ENCODE data around the gene CCDC90B. TPM values are rescaled to one million over a fixed set of nuclear protein-coding genes. Genes with fewer than 3 reads are reported as not detected.

CCDC90B gene
- total RNA-seq, 1 experiment from 2014 or later: 51.2 TPM

DNA sequence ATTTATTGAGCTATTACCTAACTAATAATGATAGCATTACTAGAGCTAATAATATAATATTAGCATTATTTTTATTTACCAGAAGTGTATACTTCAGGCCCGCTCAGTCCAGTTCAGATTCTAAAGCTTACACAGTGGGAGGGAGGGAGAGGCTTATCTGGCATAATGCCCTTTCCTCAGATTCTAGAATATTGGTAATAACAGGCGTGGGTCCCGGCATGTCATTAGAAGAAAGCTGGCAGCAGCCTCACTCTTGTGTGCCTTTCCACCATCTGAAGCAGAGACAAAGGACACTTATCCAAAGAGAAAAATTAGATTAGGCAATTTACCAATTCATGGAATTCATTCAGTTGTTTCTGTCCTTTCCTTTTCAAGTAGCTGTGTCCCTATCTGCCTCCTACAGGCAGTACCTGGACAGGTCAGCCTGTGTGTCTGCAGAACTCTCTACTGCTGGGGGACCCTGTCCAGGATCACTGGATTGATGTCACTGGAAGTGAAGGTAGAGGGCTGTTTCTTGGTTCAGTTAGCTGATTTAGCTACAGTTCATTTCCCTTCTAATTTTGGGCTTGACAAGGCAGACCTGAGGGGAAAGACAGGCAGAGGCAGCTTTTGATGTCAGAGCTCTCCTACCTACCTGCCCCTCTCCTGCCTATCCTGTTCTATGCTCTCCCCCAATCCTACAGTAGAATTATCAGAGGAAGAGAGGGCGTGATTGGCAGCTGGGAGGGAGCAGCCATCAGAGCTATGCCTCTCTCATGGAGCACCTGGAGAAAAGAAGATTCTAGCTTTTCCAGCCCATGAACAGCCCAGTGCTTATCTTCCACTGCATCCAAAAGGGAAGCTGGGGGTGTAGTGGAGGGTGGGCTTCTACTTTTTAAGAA, 20.3 kb upstream of the CCDC90B start:
- H3K27me3 ChIP-seq (replicated peaks; ENCODE audit: insufficient read depth, low read depth, low read length, poor library complexity): no peaks in the 10 kb centered on the region
- no TSS peak for BruUV-seq (replicated peaks)

DNA sequence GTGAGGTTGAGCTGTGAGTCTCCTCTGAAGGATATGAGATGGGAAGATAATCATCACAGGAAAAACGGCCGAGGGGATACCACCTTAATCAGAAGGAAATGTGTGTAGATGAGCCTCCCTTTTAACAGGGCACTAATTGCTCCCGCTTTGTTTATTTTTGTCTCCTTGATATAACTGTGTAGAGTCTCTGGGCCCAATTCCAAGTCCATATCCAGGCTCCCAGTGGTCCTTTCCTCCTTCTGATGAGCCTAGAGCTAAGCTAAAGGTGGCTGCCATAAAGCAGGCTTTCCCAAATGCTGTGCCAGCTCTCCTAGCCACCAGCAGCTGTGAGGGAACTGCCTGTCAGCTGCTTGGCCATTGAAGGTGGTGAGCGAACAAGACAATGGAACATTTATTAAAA, 17.1 kb upstream of the CCDC90B start:
- ChIA-PET POLR2A (ENCODE audit: low non-redundant PET) (interaction anchor here (0.6 kb wide), 1 partner anchor 56 kb away, joined by 4 read pairs; no protein-coding TSS in a partner anchor), CTCF (interaction anchor here (2.5 kb wide), 1 partner anchor 10 kb away, joined by 6 read pairs; no protein-coding TSS in a partner anchor)
- Histone ChIP-seq H3K27ac (ENCODE audit: low read depth, low read length, poor library complexity, severe bottlenecking) (no peak overlapping the region), H3K4me1 (ENCODE audit: insufficient read depth, low read length, poor library complexity, severe bottlenecking) (peaks cover 7% of the 10 kb centered on the region), H3K9me3 (ENCODE audit: low read depth, low read length, poor library complexity, severe bottlenecking) (no peaks in the 10 kb centered on the region), H3K4me3 (ENCODE audit: low read depth, low read length, poor library complexity, severe bottlenecking) (no peak overlapping the region), H3K36me3 (ENCODE audit: insufficient read depth, low read length, poor library complexity, severe bottlenecking) (no peaks in the 10 kb centered on the region), H3K27me3 (replicated peaks; ENCODE audit: insufficient read depth, low read depth, low read length, poor library complexity) (no peaks in the 10 kb centered on the region)
- intact Hi-C loops (cut with micrococcal nuclease; ENCODE audit: unreplicated experiment): no loop called here
- no TSS peak for BruUV-seq (replicated peaks)
- TF ChIP-seq, protein P1, sequence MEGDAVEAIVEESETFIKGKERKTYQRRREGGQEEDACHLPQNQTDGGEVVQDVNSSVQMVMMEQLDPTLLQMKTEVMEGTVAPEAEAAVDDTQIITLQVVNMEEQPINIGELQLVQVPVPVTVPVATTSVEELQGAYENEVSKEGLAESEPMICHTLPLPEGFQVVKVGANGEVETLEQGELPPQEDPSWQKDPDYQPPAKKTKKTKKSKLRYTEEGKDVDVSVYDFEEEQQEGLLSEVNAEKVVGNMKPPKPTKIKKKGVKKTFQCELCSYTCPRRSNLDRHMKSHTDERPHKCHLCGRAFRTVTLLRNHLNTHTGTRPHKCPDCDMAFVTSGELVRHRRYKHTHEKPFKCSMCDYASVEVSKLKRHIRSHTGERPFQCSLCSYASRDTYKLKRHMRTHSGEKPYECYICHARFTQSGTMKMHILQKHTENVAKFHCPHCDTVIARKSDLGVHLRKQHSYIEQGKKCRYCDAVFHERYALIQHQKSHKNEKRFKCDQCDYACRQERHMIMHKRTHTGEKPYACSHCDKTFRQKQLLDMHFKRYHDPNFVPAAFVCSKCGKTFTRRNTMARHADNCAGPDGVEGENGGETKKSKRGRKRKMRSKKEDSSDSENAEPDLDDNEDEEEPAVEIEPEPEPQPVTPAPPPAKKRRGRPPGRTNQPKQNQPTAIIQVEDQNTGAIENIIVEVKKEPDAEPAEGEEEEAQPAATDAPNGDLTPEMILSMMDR (conservative IDR thresholded peaks at IDR 0.05; ENCODE audit: low read depth, low read length): no peak
- no peak for DNase-seq (ENCODE audit: low spot score)

More for the DNA sequence above, 20.3 kb upstream of the CCDC90B start:
- DNase-seq (ENCODE audit: low spot score): no peak
- ChIA-PET CTCF (interaction anchor here (1.0 kb wide), 1 partner anchor 14 kb away, joined by 4 read pairs; no protein-coding TSS in a partner anchor), POLR2A (ENCODE audit: low non-redundant PET) (no interaction called here)
- Histone ChIP-seq H3K27ac (ENCODE audit: low read depth, low read length, poor library complexity, severe bottlenecking) (no peak overlapping the region), H3K4me3 (ENCODE audit: low read depth, low read length, poor library complexity, severe bottlenecking) (no peak overlapping the region), H3K9me3 (ENCODE audit: low read depth, low read length, poor library complexity, severe bottlenecking) (no peaks in the 10 kb centered on the region), H3K36me3 (ENCODE audit: insufficient read depth, low read length, poor library complexity, severe bottlenecking) (no peaks in the 10 kb centered on the region), H3K4me1 (ENCODE audit: insufficient read depth, low read length, poor library complexity, severe bottlenecking) (peaks cover 7% of the 10 kb centered on the region)
- intact Hi-C loops (cut with micrococcal nuclease; ENCODE audit: unreplicated experiment): no loop called here
- no peak for TF ChIP-seq EZH2 (IDR thresholded peaks at IDR 0.05; ENCODE audit: borderline replicate concordance, low read depth, low read length, poor library complexity, severe bottlenecking)
- TF ChIP-seq, protein P1 (conservative IDR thresholded peaks at IDR 0.05; ENCODE audit: low read depth, low read length): peak; percentile 36; the same call in 1 of the 2 replicates

DNA sequence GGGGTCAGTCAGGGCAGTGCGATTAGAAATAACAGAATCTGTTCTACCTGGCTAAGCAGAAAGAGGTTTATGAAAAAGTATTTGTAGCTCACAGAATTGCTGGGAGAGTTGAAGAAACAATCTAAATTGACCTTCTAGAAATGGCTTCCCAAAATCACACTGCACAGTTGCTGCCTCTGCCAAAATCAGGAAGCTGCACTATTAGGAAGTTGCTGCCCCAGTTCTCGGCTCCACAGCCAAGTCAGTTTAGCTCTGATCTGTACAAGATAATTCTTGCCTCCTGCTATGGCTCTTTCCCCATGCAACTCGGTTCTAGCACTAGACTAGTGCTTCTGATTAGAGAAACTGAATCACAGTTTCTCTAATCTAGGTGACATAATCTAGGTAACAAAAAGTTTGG, 16.0 kb upstream of the CCDC90B start:
- ChIA-PET POLR2A (ENCODE audit: low non-redundant PET) (no interaction called here), CTCF (interaction anchor here (2.5 kb wide), 1 partner anchor 9 kb away, joined by 6 read pairs; no protein-coding TSS in a partner anchor)
- no TSS peak for BruUV-seq (replicated peaks)
- intact Hi-C loops (cut with micrococcal nuclease; ENCODE audit: unreplicated experiment): no loop called here
- H3K27me3 ChIP-seq (replicated peaks; ENCODE audit: insufficient read depth, low read depth, low read length, poor library complexity): no peaks in the 10 kb centered on the region
- H3K27ac ChIP-seq (ENCODE audit: low read depth, low read length, poor library complexity, severe bottlenecking): no peak overlapping the region
- no peak for DNase-seq (ENCODE audit: low spot score)
- no peaks in the 10 kb centered on the region for H3K9me3 ChIP-seq (ENCODE audit: low read depth, low read length, poor library complexity, severe bottlenecking)
- no peak for TF ChIP-seq EZH2 (IDR thresholded peaks at IDR 0.05; ENCODE audit: borderline replicate concordance, low read depth, low read length, poor library complexity, severe bottlenecking)
- TF ChIP-seq, protein P1 (conservative IDR thresholded peaks at IDR 0.05; ENCODE audit: low read depth, low read length): no peak
- H3K4me1 ChIP-seq (ENCODE audit: insufficient read depth, low read length, poor library complexity, severe bottlenecking): peaks cover 7% of the 10 kb centered on the region
- H3K36me3 ChIP-seq (ENCODE audit: insufficient read depth, low read length, poor library complexity, severe bottlenecking): no peaks in the 10 kb centered on the region
- no peak overlapping the region for H3K4me3 ChIP-seq (ENCODE audit: low read depth, low read length, poor library complexity, severe bottlenecking)
